GM18505 (cell line): ENCODE results near the gene TCTN3.

Source experiments
- ATAC-seq: cut with Tn5 transposase; IDR thresholded peaks from one replicate; pipeline ENCODE4 v1.9.1; 2021; ENCODE audit not compliant: unreplicated experiment
- POLR2A ChIP-seq: IDR thresholded peaks from 4 replicates; pipeline ENCODE4 v1.6.1; 2011; ENCODE audit warnings: borderline replicate concordance; ENCODE audit not compliant: insufficient read depth, insufficient read length; ENCODE audit errors: extremely low read depth

TCTN3 gene

GRCh38 chr10:95663496-95663895 is 30.2 kb downstream of the TCTN3 start:
- ATAC-seq = no peak
- TF ChIP-seq POLR2A = no peak

GRCh38 chr10:95661818-95662217 is 31.9 kb downstream of the TCTN3 start:
- no peak for ATAC-seq
- TF ChIP-seq POLR2A = no peak

- ATAC-seq = no peak
- TF ChIP-seq POLR2A = no peak
Measured at GRCh38 chr10:95660283-95660682, 33.4 kb downstream of the TCTN3 start.

GRCh38 chr10:95657250-95657649 is 36.5 kb downstream of the TCTN3 start:
- TF ChIP-seq POLR2A = no peak
- ATAC-seq = no peak

- ATAC-seq = peak; percentile 90
- peak; percentile 79 for TF ChIP-seq POLR2A
Measured at GRCh38 chr10:95656291-95657164, 37.2 kb downstream of the TCTN3 start, which contains the start of gene ALDH18A1. TSS of gene ALDH18A1 (minus strand) at chr10:95656711. CDS start at chr10:95653377, 3,334 bp downstream.

GRCh38 chr10:95655571-95656290 is 38.0 kb downstream of the TCTN3 start:
- peak; percentile 7 for ATAC-seq
- no peak for TF ChIP-seq POLR2A

- no peak for ATAC-seq
- TF ChIP-seq POLR2A = no peak
Measured at GRCh38 chr10:95653895-95654294, 39.8 kb downstream of the TCTN3 start.

- no peak for TF ChIP-seq POLR2A
- ATAC-seq = no peak
Measured at GRCh38 chr10:95651346-95652060, 42.2 kb downstream of the TCTN3 start.

- no peak for ATAC-seq
- TF ChIP-seq POLR2A = no peak
Measured at GRCh38 chr10:95650232-95650631, 43.5 kb downstream of the TCTN3 start.

- ATAC-seq = no peak
- no peak for TF ChIP-seq POLR2A
Measured at GRCh38 chr10:95648138-95648537, 45.6 kb downstream of the TCTN3 start.

- no peak for ATAC-seq
- TF ChIP-seq POLR2A = no peak
Measured at GRCh38 chr10:95646160-95646559, 47.6 kb downstream of the TCTN3 start.

- no peak for ATAC-seq
Measured at GRCh38 chr10:95644901-95645300, 48.8 kb downstream of the TCTN3 start.

GRCh38 chr10:95640891-95641315 is 52.8 kb downstream of the TCTN3 start:
- no peak for TF ChIP-seq POLR2A
- no peak for ATAC-seq

More at GRCh38 chr10:95644901-95645300, 48.8 kb downstream of the TCTN3 start:
- TF ChIP-seq POLR2A = no peak

GRCh38 chr10:95637911-95638310 is 55.8 kb downstream of the TCTN3 start:
- no peak for TF ChIP-seq POLR2A
- ATAC-seq = no peak

GRCh38 chr10:95637140-95637539 is 56.6 kb downstream of the TCTN3 start:
- no peak for TF ChIP-seq POLR2A
- no peak for ATAC-seq
